ENCODE measurements around the gene PRPF38B. TPM values are rescaled to one million over a fixed set of nuclear protein-coding genes. Genes with fewer than 3 reads are reported as not detected.

The PRPF38B gene
- total and polyA plus RNA-seq, 9 of the 15 experiments (the other 6 are each of a cell fraction or from before 2014, with no cell fraction given) = 25.3 to 85.5 (median 66.4) TPM

DNA sequence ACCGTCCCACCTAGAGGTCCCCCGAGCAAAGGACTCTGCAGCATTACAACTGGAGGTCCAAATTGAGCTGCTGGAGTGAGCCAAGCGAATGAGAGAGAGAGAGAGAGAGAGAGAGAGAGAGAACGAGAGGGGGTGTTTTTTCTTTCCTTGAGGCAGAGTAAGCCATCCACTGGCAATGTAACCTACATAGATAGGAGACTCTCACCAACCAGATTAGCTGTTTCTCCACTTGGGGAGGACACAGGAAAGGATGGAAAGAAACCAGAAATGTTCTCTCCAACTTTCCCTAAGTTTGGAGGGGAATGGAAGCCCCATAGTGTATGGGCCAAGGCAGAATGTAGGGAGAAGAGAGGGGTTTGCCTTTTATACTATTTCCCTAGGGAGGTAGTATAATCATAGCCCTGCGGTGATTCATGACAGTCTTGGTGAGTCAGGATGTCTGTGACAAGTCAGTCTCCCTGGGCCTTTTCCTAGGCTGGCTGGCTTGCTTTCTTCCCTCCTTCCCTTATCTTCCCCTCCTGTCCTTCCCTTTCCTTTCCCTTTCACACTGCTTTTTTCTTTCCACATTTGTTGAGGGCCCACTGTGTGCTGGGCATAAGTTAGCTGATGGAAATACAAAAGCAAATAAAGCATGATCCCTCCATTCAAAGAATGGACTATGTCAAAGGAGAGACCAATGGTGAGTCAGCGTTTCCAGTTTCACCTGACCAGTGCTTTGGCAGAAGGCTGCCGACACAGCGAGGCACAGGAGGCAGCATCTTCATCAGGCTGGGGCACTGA is 27.7 kb downstream of the PRPF38B start (continued):
- TF ChIP-seq, protein P1, sequence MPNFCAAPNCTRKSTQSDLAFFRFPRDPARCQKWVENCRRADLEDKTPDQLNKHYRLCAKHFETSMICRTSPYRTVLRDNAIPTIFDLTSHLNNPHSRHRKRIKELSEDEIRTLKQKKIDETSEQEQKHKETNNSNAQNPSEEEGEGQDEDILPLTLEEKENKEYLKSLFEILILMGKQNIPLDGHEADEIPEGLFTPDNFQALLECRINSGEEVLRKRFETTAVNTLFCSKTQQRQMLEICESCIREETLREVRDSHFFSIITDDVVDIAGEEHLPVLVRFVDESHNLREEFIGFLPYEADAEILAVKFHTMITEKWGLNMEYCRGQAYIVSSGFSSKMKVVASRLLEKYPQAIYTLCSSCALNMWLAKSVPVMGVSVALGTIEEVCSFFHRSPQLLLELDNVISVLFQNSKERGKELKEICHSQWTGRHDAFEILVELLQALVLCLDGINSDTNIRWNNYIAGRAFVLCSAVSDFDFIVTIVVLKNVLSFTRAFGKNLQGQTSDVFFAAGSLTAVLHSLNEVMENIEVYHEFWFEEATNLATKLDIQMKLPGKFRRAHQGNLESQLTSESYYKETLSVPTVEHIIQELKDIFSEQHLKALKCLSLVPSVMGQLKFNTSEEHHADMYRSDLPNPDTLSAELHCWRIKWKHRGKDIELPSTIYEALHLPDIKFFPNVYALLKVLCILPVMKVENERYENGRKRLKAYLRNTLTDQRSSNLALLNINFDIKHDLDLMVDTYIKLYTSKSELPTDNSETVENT (CRISPR knock-in tag; IDR thresholded peaks at IDR 0.05) = no peak
- TF ChIP-seq KLF6 (CRISPR knock-in tag; IDR thresholded peaks at IDR 0.05; ENCODE audit: borderline replicate concordance) = no peak
- peak; percentile 68 for TF ChIP-seq MTA1 (IDR thresholded peaks at IDR 0.05; ENCODE audit: borderline replicate concordance)
- TF ChIP-seq, protein P2, sequence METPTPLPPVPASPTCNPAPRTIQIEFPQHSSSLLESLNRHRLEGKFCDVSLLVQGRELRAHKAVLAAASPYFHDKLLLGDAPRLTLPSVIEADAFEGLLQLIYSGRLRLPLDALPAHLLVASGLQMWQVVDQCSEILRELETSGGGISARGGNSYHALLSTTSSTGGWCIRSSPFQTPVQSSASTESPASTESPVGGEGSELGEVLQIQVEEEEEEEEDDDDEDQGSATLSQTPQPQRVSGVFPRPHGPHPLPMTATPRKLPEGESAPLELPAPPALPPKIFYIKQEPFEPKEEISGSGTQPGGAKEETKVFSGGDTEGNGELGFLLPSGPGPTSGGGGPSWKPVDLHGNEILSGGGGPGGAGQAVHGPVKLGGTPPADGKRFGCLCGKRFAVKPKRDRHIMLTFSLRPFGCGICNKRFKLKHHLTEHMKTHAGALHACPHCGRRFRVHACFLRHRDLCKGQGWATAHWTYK (CRISPR knock-in tag; IDR thresholded peaks at IDR 0.05) = no peak
- TF ChIP-seq EP300 (IDR thresholded peaks at IDR 0.05; ENCODE audit: low read length) = no peak
- TF ChIP-seq, protein P3, sequence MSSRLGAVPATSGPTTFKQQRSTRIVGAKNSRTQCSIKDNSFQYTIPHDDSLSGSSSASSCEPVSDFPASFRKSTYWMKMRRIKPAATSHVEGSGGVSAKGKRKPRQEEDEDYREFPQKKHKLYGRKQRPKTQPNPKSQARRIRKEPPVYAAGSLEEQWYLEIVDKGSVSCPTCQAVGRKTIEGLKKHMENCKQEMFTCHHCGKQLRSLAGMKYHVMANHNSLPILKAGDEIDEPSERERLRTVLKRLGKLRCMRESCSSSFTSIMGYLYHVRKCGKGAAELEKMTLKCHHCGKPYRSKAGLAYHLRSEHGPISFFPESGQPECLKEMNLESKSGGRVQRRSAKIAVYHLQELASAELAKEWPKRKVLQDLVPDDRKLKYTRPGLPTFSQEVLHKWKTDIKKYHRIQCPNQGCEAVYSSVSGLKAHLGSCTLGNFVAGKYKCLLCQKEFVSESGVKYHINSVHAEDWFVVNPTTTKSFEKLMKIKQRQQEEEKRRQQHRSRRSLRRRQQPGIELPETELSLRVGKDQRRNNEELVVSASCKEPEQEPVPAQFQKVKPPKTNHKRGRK (tag; IDR thresholded peaks at IDR 0.05) = no peak
- no peak for TF ChIP-seq RBM14 (IDR thresholded peaks at IDR 0.05; ENCODE audit: borderline replicate concordance, insufficient read depth, low read depth, low read length)
- no peak for TF ChIP-seq PTTG1 (tag; IDR thresholded peaks at IDR 0.05; ENCODE audit: low read depth)
- TF ChIP-seq HDAC2 (IDR thresholded peaks at IDR 0.05) = peak; percentile 50; the same call in 1 of the 2 replicates
- TF ChIP-seq DPF2 (IDR thresholded peaks at IDR 0.05) = peak; percentile 87
- no peak for TF ChIP-seq ZKSCAN8 (CRISPR knock-in tag; IDR thresholded peaks at IDR 0.05)
- no peak for TF ChIP-seq ATF1 (CRISPR knock-in tag; IDR thresholded peaks at IDR 0.05)
- TF ChIP-seq ATF1 (tag; IDR thresholded peaks at IDR 0.05) = no peak
- no peak for TF ChIP-seq MEF2A (IDR thresholded peaks at IDR 0.05; ENCODE audit: control insufficient read depth, low read depth, low read length)
- TF ChIP-seq, protein P4, sequence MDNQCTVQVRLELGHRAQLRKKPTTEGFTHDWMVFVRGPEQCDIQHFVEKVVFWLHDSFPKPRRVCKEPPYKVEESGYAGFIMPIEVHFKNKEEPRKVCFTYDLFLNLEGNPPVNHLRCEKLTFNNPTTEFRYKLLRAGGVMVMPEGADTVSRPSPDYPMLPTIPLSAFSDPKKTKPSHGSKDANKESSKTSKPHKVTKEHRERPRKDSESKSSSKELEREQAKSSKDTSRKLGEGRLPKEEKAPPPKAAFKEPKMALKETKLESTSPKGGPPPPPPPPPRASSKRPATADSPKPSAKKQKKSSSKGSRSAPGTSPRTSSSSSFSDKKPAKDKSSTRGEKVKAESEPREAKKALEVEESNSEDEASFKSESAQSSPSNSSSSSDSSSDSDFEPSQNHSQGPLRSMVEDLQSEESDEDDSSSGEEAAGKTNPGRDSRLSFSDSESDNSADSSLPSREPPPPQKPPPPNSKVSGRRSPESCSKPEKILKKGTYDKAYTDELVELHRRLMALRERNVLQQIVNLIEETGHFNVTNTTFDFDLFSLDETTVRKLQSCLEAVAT (IDR thresholded peaks at IDR 0.05) = 0 out of 4 replicates have a peak, but pooled peaks of 1 of the 2 experiments have one; percentile 49
- TF ChIP-seq, protein P5, sequence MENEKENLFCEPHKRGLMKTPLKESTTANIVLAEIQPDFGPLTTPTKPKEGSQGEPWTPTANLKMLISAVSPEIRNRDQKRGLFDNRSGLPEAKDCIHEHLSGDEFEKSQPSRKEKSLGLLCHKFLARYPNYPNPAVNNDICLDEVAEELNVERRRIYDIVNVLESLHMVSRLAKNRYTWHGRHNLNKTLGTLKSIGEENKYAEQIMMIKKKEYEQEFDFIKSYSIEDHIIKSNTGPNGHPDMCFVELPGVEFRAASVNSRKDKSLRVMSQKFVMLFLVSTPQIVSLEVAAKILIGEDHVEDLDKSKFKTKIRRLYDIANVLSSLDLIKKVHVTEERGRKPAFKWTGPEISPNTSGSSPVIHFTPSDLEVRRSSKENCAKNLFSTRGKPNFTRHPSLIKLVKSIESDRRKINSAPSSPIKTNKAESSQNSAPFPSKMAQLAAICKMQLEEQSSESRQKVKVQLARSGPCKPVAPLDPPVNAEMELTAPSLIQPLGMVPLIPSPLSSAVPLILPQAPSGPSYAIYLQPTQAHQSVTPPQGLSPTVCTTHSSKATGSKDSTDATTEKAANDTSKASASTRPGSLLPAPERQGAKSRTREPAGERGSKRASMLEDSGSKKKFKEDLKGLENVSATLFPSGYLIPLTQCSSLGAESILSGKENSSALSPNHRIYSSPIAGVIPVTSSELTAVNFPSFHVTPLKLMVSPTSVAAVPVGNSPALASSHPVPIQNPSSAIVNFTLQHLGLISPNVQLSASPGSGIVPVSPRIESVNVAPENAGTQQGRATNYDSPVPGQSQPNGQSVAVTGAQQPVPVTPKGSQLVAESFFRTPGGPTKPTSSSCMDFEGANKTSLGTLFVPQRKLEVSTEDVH (IDR thresholded peaks at IDR 0.05; ENCODE audit: low read depth, partially characterized antibody) = no peak
- no peak for TF ChIP-seq CBX5 (IDR thresholded peaks at IDR 0.05; ENCODE audit: borderline replicate concordance, low read depth)

Data from K562 (cell line).